WERI-Rb-1 (cell line): ENCODE measurements around the gene A3GALT2.

Source experiments
- DNase-seq: peaks from one replicate; pipeline ENCODE4 v3.0.0-alpha.2; 2020
- H3K27ac ChIP-seq: fragments of 250-450 bp; sonication (Bioruptor Pico); 2 replicates; pipeline ENCODE4 v1.5.1; 2020; ENCODE audit warnings: mild to moderate bottlenecking, moderate library complexity
- H3K27me3 ChIP-seq: fragments of 250-450 bp; sonication (Bioruptor Pico); 2 replicates; pipeline ENCODE4 v1.5.1; 2021; ENCODE audit warnings: mild to moderate bottlenecking, low read depth, moderate library complexity; ENCODE audit not compliant: insufficient read depth, severe bottlenecking
- H3K36me3 ChIP-seq: fragments of 250-450 bp; sonication (Bioruptor Pico); 2 replicates; pipeline ENCODE4 v1.5.1; 2020; ENCODE audit warnings: mild to moderate bottlenecking, moderate library complexity
- H3K4me3 ChIP-seq: 2 replicates; pipeline ENCODE4 v1.5.1; 2011; ENCODE audit warnings: low read depth, mild to moderate bottlenecking, control low read depth, low read length
- H3K9me3 ChIP-seq: fragments of 250-450 bp; sonication (Bioruptor Pico); 2 replicates; pipeline ENCODE4 v1.5.1; 2021; ENCODE audit warnings: mild to moderate bottlenecking, moderate library complexity; ENCODE audit not compliant: severe bottlenecking
- TF ChIP-seq, protein P1 (sequence below): IDR thresholded peaks from 2 replicates; pipeline ENCODE4 v1.5.1; 2011; ENCODE audit warnings: low read depth, mild to moderate bottlenecking, control low read depth, inconsistent platforms, low read length

A3GALT2 gene

DNA sequence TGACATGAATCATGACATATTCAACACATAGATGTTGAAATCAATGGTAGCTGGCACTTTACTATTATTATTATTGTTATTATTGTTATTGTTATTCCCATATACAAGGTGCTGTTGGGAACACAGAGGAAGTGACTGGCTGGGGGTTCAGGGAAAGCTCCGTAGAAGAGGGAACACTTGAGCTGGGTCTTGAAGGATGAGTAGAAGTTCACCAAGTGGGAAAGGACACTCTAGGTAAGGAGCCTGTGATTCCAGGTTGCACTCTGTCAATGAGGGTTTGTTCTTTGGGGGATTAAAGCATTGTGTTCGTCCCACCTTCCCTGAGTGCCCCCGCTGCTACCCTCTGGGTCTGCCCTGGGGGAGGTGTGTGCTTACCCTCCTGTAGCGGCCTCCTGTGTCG is 50.5 kb downstream of the A3GALT2 start:
- TF ChIP-seq, protein P1, sequence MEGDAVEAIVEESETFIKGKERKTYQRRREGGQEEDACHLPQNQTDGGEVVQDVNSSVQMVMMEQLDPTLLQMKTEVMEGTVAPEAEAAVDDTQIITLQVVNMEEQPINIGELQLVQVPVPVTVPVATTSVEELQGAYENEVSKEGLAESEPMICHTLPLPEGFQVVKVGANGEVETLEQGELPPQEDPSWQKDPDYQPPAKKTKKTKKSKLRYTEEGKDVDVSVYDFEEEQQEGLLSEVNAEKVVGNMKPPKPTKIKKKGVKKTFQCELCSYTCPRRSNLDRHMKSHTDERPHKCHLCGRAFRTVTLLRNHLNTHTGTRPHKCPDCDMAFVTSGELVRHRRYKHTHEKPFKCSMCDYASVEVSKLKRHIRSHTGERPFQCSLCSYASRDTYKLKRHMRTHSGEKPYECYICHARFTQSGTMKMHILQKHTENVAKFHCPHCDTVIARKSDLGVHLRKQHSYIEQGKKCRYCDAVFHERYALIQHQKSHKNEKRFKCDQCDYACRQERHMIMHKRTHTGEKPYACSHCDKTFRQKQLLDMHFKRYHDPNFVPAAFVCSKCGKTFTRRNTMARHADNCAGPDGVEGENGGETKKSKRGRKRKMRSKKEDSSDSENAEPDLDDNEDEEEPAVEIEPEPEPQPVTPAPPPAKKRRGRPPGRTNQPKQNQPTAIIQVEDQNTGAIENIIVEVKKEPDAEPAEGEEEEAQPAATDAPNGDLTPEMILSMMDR, result no peak
- H3K27me3 ChIP-seq, result no peaks in the 10 kb centered on the region
- H3K9me3 ChIP-seq, result no peaks in the 10 kb centered on the region
- no peak overlapping the region for H3K4me3 ChIP-seq
- H3K36me3 ChIP-seq, result peaks cover 28% of the 10 kb centered on the region
- H3K27ac ChIP-seq, result no peak overlapping the region
- no peak for DNase-seq

DNA sequence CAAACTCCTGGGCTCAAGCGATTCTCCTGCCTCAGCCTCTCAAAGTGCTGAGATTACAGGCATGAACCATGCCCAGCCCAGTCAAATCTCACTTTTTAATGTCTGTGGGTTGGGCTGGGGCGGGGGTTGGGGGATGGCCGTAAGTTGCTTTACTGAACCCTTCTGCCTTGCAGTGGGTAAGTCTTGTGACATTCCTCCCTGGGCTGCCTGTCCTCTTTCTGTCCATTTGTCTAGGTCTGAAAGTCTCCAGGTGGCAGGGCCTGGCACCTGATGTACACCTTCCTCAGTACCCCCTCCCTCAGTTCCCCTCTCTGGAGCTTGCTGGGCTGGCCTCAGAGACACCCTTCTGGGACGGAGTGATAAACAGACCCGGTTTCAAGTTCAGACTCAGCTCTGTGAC is 51.3 kb downstream of the A3GALT2 start:
- Histone ChIP-seq H3K36me3 (peaks cover 22% of the 10 kb centered on the region), H3K27me3 (no peaks in the 10 kb centered on the region), H3K4me3 (no peak overlapping the region), H3K27ac (no peak overlapping the region), H3K9me3 (no peaks in the 10 kb centered on the region)
- DNase-seq, result no peak
- TF ChIP-seq, protein P1, result no peak

DNA sequence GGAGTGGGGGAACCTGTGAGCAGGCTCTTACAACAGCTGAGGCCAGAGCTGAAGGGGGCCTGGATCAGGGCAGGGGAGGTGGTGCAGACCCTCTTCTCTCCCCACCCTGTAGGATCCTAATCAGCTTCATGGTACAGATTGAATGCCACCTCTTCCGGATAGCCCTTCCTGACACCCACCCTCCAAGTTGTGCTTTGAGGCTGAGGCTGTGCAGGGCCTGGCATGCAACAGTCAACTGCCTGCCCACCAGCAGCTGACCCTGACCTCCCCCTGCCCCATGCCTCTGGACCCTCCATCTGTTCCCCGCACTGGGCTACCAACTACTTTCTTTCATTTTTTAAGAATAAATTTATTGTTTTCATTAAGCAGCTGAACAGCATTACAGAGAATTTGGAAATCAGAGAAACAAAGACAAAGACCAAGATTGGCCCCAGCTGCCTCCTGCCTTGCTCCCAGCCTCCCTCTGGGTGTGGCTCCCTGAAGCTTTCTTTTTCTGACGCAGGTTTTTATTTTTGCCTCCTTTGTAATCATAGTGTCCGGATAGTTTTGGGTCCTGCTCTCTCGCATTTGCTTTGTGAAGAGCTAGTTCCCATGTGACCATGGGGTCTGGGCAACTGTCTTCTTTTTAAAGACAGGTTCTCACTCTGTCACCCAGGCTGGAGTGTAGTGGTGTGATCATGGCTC is 51.8 kb downstream of the A3GALT2 start:
- Histone ChIP-seq H3K36me3 (peaks cover 19% of the 10 kb centered on the region), H3K9me3 (no peaks in the 10 kb centered on the region)
- no peak for DNase-seq

DNA sequence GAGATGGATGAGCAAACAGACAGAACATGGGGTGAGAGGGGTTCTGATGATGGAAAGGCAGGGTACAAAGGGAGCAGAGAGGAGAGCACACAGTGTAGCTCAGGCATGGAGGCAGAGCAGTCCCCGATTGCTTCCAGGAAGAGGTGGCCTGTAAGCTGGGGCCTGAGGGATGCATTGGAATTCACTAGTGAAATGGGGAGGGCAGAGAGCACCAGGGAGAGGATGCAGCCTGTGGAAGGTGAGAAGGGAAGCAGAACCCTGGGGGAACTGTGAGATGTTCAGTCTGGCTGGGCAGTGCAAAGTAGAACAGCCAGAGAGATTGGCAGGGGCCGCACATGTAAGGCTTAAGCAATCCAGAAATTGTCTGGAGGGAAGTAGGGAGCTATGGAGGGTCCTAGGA is 52.4 kb downstream of the A3GALT2 start:
- no peak overlapping the region for H3K27ac ChIP-seq
- H3K4me3 ChIP-seq, result no peak overlapping the region
- peaks cover 16% of the 10 kb centered on the region for H3K36me3 ChIP-seq
- no peaks in the 10 kb centered on the region for H3K9me3 ChIP-seq
- TF ChIP-seq, protein P1, result no peak
- no peaks in the 10 kb centered on the region for H3K27me3 ChIP-seq
- no peak for DNase-seq

More for the DNA sequence above, 51.8 kb downstream of the A3GALT2 start:
- H3K27ac ChIP-seq, result no peak overlapping the region
- TF ChIP-seq, protein P1, result no peak
- H3K27me3 ChIP-seq, result no peaks in the 10 kb centered on the region
- H3K4me3 ChIP-seq, result no peak overlapping the region

DNA sequence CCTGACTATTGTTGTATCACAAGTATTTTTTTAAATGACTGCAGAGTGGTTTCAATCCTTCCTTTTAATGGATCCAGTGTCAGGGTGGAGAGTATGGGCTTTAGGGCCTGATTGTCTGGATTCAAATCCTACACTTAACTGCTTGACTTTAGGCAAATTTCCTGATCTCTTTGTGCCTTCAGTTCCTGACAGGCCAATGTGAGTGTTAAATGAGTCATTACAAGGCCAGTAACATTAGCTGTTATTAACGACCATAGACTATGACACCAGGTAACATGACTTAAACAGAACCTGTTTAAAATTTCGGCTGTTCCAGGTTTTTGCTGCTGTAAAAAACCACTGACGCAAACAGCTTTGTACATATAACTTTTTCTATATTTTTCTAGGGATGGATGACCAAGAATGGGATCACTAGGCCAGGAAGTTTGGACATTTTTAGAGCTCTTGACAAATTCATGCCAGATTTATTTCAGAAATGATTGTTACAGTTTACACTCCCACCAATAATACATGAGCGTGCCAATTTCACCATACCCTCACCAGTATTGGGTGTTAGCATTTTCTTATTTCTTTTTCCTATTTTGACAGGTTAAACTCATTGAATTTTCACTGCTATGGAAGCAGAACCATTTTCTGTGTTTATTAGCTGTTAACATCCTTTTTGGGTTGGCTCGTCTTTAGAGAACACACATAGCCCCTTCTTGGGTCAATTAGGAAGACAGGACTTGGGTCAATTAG is 53.3 kb downstream of the A3GALT2 start:
- Histone ChIP-seq H3K9me3 (no peaks in the 10 kb centered on the region), H3K4me3 (no peak overlapping the region), H3K36me3 (peaks cover 17% of the 10 kb centered on the region), H3K27ac (no peak overlapping the region), H3K27me3 (no peaks in the 10 kb centered on the region)
- DNase-seq, result no peak
- TF ChIP-seq, protein P1, result no peak

DNA sequence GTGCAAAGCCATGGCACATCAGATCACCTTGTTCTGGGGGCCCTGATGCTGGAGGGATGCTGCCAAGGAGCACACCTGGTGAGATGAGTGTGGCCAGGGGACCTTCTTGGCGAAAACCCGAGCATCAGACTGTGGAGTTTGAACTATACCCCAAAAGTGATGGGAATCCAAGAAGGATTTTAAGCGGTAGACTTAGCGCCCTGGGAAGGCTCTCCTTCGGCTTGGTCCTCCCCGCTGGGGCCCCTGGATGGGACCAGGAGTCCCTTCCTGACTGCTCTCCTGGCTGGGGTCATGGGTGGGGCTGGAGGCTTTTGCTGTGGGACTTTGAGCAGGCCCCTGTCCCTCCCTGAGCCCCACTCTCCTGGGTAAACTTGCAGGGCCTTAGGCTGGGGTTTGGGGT is 54.1 kb downstream of the A3GALT2 start:
- TF ChIP-seq, protein P1, result no peak
- H3K27ac ChIP-seq, result no peak overlapping the region
- no peak for DNase-seq

More for the DNA sequence above, 54.1 kb downstream of the A3GALT2 start:
- H3K27me3 ChIP-seq, result no peaks in the 10 kb centered on the region
- peaks cover 20% of the 10 kb centered on the region for H3K36me3 ChIP-seq
- no peaks in the 10 kb centered on the region for H3K9me3 ChIP-seq
- no peak overlapping the region for H3K4me3 ChIP-seq
